Measurements from ENCODE around the gene GRAMD1B. TPM values are rescaled to one million over a fixed set of nuclear protein-coding genes. Genes with fewer than 3 reads are reported as not detected.
A peak's percentile ranks its signal among the peaks of the same experiment; 100 is the strongest.
"Not testable (repeated sequence)": the region's sequence is repeated elsewhere in the genome, so short reads cannot be mapped to it uniquely, and the experiment has no call there.

The GRAMD1B gene
- total and polyA plus RNA-seq, 2 donors (not counting 1 experiment from before 2014, with no cell fraction given), result 0.58 to 11.6 TPM

- Histone ChIP-seq H3K4me2 (replicated peaks; ENCODE audit: low read depth, low read length, poor library complexity, severe bottlenecking) (no peak overlapping the region), H3K36me3 (replicated peaks in 1 of 2; ENCODE audit: control extremely low read depth in 1 of 2, control insufficient read depth in 1 of 2, extremely low read depth in 1 of 2, insufficient read depth in 2 of 2, low read length in 1 of 2) (no peaks in the 10 kb centered on the region), H3K9me3 (ENCODE audit: control extremely low read depth in 1 of 3, control insufficient read depth in 2 of 3, insufficient read depth in 1 of 3, low read length in 2 of 3) (peaks cover 2 to 16% (median 10%) of the 10 kb centered on the region in 3 donors), H3K4me1 (ENCODE audit: control insufficient read depth in 2 of 2, insufficient read depth in 2 of 2, low read length in 2 of 2) (peaks cover 14 to 20% of the 10 kb centered on the region in 2 donors), H3K4me3 (ENCODE audit: control extremely low read depth in 1 of 5, extremely low read depth in 1 of 5, insufficient read depth in 1 of 5, low read depth in 2 of 5, low read length in 4 of 5) (no peak overlapping the region), H2AFZ (ENCODE audit: insufficient read depth, low read depth, low read length, poor library complexity, severe bottlenecking) (no peak overlapping the region), H3K9ac (ENCODE audit: low read length) (no peak overlapping the region), H3K79me2 (ENCODE audit: control insufficient read depth, insufficient read depth, low read length) (no peaks in the 10 kb centered on the region), H3K27ac (ENCODE audit: low read length in 2 of 2) (no peak overlapping the region), H3K27me3 (replicated peaks in 1 of 4; ENCODE audit: control extremely low read depth in 1 of 4, control insufficient read depth in 3 of 4, insufficient read depth in 4 of 4, low read length in 3 of 4) (peaks cover 0 to 12% (median 6%) of the 10 kb centered on the region in 4 experiments), H4K20me1 (ENCODE audit: control insufficient read depth, insufficient read depth, low read length, poor library complexity, severe bottlenecking) (no peaks in the 10 kb centered on the region)
- H3K9me3 Mint-ChIP-seq (ENCODE audit: insufficient read depth), result peaks cover 20% of the 10 kb centered on the region
- DNase-seq, result no peak
- intact Hi-C loops (cut with micrococcal nuclease), result no loop called here
- ChIA-PET CTCF (no interaction called here), POLR2A (no interaction called here)
- no peak for ATAC-seq (ENCODE audit: low read depth)
- peaks cover 20% of the 10 kb centered on the region for H3K27me3 Mint-ChIP-seq
- no peak overlapping the region for H3K27ac Mint-ChIP-seq
- WGBS (ENCODE audit: insufficient coverage), result no CpG with 5 or more reads among the region's 2 CpGs
- peaks cover 27% of the 10 kb centered on the region for H3K4me1 Mint-ChIP-seq
- TF ChIP-seq CTCF (IDR thresholded peaks at IDR 0.05), result no peak
- no peak for TF ChIP-seq EZH2 (IDR thresholded peaks at IDR 0.05; ENCODE audit: borderline replicate concordance, insufficient read depth, low read depth, low read length, poor library complexity, severe bottlenecking)
- no peak overlapping the region for H3K4me3 Mint-ChIP-seq
Observed at GRCh38 chr11:123659311-123659710, 229.2 kb downstream of the GRAMD1B start.

GRCh38 chr11:123659965-123660364 is 229.9 kb downstream of the GRAMD1B start:
- Histone ChIP-seq H3K27ac (ENCODE audit: low read length in 2 of 2) (peak overlapping the region in 1 of 2 donors; percentile 52), H3K4me2 (replicated peaks; ENCODE audit: low read depth, low read length, poor library complexity, severe bottlenecking) (peak overlapping the region; percentile 21), H3K4me1 (ENCODE audit: control insufficient read depth in 2 of 2, insufficient read depth in 2 of 2, low read length in 2 of 2) (peaks cover 12 to 13% of the 10 kb centered on the region in 2 donors), H3K4me3 (ENCODE audit: control extremely low read depth in 1 of 5, extremely low read depth in 1 of 5, insufficient read depth in 1 of 5, low read depth in 2 of 5, low read length in 4 of 5) (peak overlapping the region in 1 of 5 experiments; percentile 7), H3K9me3 (ENCODE audit: control extremely low read depth in 1 of 3, control insufficient read depth in 2 of 3, insufficient read depth in 1 of 3, low read length in 2 of 3) (peaks cover 2 to 16% (median 5%) of the 10 kb centered on the region in 3 donors)
- Mint-ChIP-seq H3K4me1 (peaks cover 23% of the 10 kb centered on the region), H3K27me3 (peaks cover 17% of the 10 kb centered on the region), H3K4me3 (peak overlapping the region; percentile 26), H3K27ac (peak overlapping the region; percentile 39), H3K9me3 (ENCODE audit: insufficient read depth) (peaks cover 20% of the 10 kb centered on the region)
- H3K36me3 ChIP-seq (replicated peaks in 1 of 2; ENCODE audit: control extremely low read depth in 1 of 2, control insufficient read depth in 1 of 2, extremely low read depth in 1 of 2, insufficient read depth in 2 of 2, low read length in 1 of 2); H3K9ac ChIP-seq (ENCODE audit: low read length); H4K20me1 ChIP-seq (ENCODE audit: control insufficient read depth, insufficient read depth, low read length, poor library complexity, severe bottlenecking); intact Hi-C loops (cut with micrococcal nuclease); H3K27me3 ChIP-seq (replicated peaks in 1 of 4; ENCODE audit: control extremely low read depth in 1 of 4, control insufficient read depth in 3 of 4, insufficient read depth in 4 of 4, low read length in 3 of 4); POLR2A ChIA-PET; H2AFZ ChIP-seq (ENCODE audit: insufficient read depth, low read depth, low read length, poor library complexity, severe bottlenecking); H3K79me2 ChIP-seq (ENCODE audit: control insufficient read depth, insufficient read depth, low read length); CTCF ChIA-PET: not testable (repeated sequence)
- ATAC-seq (ENCODE audit: low read depth), result peak; percentile 53
- DNase-seq, result peak; percentile 59
- WGBS (ENCODE audit: insufficient coverage), result no CpG with 5 or more reads among the region's 3 CpGs
